Measurements from ENCODE around the gene CNIH4.

Gene CNIH4

DNA sequence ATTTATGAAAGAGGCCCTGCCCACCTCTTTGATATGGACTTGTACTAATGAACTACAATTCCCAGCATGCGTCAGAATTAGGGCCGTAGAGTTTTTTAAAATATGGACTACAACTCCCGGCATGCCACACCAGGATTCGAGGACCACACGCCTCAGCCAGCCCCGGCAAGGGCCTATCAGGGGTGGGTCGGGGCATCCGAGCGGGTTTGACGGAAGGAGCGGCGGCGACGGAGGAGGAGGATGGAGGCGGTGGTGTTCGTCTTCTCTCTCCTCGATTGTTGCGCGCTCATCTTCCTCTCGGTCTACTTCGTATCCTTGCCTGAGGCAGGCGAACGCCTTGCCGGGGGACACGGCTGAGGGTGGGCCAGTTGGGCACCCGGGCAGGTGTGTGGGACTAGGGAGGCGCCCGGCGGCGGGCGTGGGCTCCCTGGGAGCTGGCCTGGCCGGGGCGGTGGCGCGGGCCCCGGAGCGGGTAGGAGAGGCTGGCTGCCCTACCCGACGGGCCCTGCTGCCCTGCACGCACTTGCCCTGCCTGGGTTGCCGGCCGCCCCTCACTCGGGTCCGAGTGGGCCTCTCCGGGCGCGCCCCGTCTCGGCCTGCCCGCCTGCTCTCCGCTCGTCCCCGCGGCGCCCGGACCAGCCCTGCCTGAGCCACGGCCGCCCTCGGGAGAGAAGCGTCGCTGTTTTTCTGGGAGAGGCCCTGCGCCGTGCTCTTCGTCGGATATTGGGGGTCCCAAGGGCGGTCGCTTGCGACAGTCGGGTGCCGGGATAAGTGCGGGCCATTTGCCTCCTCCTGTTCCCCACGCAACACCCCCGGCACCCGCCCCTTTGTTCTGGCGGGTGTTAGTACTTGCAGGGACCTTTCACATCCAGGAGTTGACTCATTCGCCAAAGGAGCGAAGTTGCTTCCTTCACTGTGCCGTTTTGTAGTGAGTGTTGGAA, at the start of gene CNIH4:
CNIH4 (plus strand) TSS at position 195 of the 941 bp plus-strand sequence; CDS start at position 241, 46 bp downstream.
- CTCF ChIA-PET: interaction anchor here (0.7 to 0.9 kb wide), 4 partner anchors 10 to 106 kb away, joined by 3 to 4 read pairs (median 4); no protein-coding TSS in a partner anchor
- no peaks in the 10 kb centered on the region for H3K9me3 ChIP-seq (ENCODE audit: control insufficient read depth, insufficient read depth, low read depth, low read length)
- peak within 1 kb of the TSS; percentile 91 for H3K27ac ChIP-seq (ENCODE audit: extremely low read depth, low read depth, low read length)
- POLR2A ChIA-PET: interaction anchor here (0.6 to 1.6 kb wide), 7 partner anchors 10 to 649 kb away, joined by 3 to 5 read pairs (median 4); partner anchors contain the start of genes DEGS1 and WDR26
- H3K36me3 ChIP-seq (ENCODE audit: control insufficient read depth in 2 of 2, insufficient read depth in 1 of 2, low read length in 2 of 2): peaks cover 6 to 19% of the 10 kb centered on the region in 2 experiments; a peak in 2 of 3 replicates
- H3K4me3 ChIP-seq (ENCODE audit: low read depth, low read length): peak within 1 kb of the TSS; percentile 98
- peaks cover 13% of the 10 kb centered on the region; the same call in 1 of the 2 replicates for H3K4me1 ChIP-seq (ENCODE audit: control insufficient read depth, insufficient read depth, low read length)
- TF ChIP-seq ZNF19 (tag by site-specific recombination; IDR thresholded peaks at IDR 0.05; ENCODE audit: low read depth) (no peak), SP3 (tag by site-specific recombination; IDR thresholded peaks at IDR 0.05) (peak; percentile 91), GLI4 (tag by site-specific recombination; IDR thresholded peaks at IDR 0.05) (peak; percentile 72; the same call in 1 of the 2 replicates), ZNF175 (tag by site-specific recombination; IDR thresholded peaks at IDR 0.05) (no peak), GLIS2 (tag by site-specific recombination; IDR thresholded peaks at IDR 0.05) (peak; percentile 41; the same call in 1 of the 2 replicates), ZNF148 (tag by site-specific recombination; IDR thresholded peaks at IDR 0.05; ENCODE audit: borderline replicate concordance) (no peak), ZNF214 (tag by site-specific recombination; IDR thresholded peaks at IDR 0.05; ENCODE audit: borderline replicate concordance) (no peak), ZNF416 (tag by site-specific recombination; IDR thresholded peaks at IDR 0.05) (no peak), YY1 (tag by site-specific recombination; IDR thresholded peaks at IDR 0.05) (peak; percentile 23), ZIC2 (tag by site-specific recombination; IDR thresholded peaks at IDR 0.05) (no peak; the same call in 1 of the 2 replicates), ZBTB48 (tag by site-specific recombination; IDR thresholded peaks at IDR 0.05) (peak; percentile 96), ZNF792 (tag by site-specific recombination; IDR thresholded peaks at IDR 0.05) (0 out of 2 replicates have a peak, but pooled peaks have one; percentile 16), SP7 (tag by site-specific recombination; IDR thresholded peaks at IDR 0.05) (peak; percentile 83), ZNF366 (tag by site-specific recombination; conservative IDR thresholded peaks at IDR 0.05) (peak; percentile 92), KLF8 (tag by site-specific recombination; IDR thresholded peaks at IDR 0.05) (peak; percentile 97), ZFP69B (tag by site-specific recombination; IDR thresholded peaks at IDR 0.05) (no peak; the same call in 1 of the 2 replicates), ZNF558 (tag by site-specific recombination; IDR thresholded peaks at IDR 0.05) (no peak; the same call in 1 of the 2 replicates), BCL6B (tag by site-specific recombination; IDR thresholded peaks at IDR 0.05) (no peak), ZBTB44 (tag by site-specific recombination; IDR thresholded peaks at IDR 0.05) (no peak), ZNF837 (tag by site-specific recombination; IDR thresholded peaks at IDR 0.05) (no peak), ZNF530 (tag by site-specific recombination; IDR thresholded peaks at IDR 0.05; ENCODE audit: low read depth) (no peak), IKZF3 (tag by site-specific recombination; IDR thresholded peaks at IDR 0.05) (no peak; the same call in 1 of the 2 replicates), ZNF292 (tag by site-specific recombination; IDR thresholded peaks at IDR 0.05; ENCODE audit: borderline replicate concordance, low read depth) (no peak)
- TF ChIP-seq, protein P1, sequence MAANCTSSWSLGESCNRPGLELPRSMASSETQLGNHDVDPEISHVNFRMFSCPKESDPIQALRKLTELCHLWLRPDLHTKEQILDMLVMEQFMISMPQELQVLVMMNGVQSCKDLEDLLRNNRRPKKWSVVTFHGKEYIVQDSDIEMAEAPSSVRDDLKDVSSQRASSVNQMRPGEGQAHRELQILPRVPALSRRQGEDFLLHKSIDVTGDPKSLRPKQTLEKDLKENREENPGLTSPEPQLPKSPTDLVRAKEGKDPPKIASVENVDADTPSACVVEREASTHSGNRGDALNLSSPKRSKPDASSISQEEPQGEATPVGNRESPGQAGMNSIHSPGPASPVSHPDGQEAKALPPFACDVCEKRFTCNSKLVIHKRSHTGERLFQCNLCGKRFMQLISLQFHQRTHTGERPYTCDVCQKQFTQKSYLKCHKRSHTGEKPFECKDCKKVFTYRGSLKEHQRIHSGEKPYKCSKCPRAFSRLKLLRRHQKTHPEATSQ (tag by site-specific recombination; IDR thresholded peaks at IDR 0.05): peak; percentile 83; the same call in 1 of the 2 replicates
- TF ChIP-seq, protein P2, sequence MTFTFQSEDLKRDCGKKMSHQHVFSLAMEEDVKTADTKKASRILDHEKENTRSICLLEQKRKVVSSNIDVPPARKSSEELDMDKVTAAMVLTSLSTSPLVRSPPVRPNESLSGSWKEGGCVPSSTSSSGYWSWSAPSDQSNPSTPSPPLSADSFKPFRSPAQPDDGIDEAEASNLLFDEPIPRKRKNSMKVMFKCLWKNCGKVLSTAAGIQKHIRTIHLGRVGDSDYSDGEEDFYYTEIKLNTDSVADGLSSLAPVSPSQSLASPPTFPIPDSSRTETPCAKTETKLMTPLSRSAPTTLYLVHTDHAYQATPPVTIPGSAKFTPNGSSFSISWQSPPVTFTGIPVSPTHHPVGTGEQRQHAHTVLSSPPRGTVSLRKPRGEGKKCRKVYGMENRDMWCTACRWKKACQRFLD (tag by site-specific recombination; IDR thresholded peaks at IDR 0.05): no peak
- TF ChIP-seq, protein P3, sequence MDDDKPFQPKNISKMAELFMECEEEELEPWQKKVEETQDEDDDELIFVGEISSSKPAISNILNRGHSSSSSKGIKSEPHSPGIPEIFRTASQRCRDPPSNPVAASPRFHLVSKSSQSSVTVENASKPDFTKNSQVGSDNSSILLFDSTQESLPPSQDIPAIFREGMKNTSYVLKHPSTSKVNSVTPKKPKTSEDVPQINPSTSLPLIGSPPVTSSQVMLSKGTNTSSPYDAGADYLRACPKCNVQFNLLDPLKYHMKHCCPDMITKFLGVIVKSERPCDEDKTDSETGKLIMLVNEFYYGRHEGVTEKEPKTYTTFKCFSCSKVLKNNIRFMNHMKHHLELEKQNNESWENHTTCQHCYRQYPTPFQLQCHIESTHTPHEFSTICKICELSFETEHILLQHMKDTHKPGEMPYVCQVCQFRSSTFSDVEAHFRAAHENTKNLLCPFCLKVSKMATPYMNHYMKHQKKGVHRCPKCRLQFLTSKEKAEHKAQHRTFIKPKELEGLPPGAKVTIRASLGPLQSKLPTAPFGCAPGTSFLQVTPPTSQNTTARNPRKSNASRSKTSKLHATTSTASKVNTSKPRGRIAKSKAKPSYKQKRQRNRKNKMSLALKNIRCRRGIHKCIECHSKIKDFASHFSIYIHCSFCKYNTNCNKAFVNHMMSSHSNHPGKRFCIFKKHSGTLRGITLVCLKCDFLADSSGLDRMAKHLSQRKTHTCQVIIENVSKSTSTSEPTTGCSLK (tag by site-specific recombination; IDR thresholded peaks at IDR 0.05): no peak

Measured in HEK293 (cell line).